Measurements from ENCODE around the gene FGF14. TPM values are rescaled to one million over a fixed set of nuclear protein-coding genes. Genes with fewer than 3 reads are reported as not detected.

Gene FGF14
- polyA plus RNA-seq, 1 donor (not counting 4 experiments of a cell fraction or from before 2014, with no cell fraction given), result 0.09 TPM

- dilution Hi-C loops (cut with MboI; ENCODE audit: extremely low pct_ligation_motif_present, low sequenced_read_pairs), result no loop called here
These were observed 671.3 kb downstream of the FGF14 start for GRCh38 chr13:101730420-101731000.

GRCh38 chr13:101728615-101729014, 673.2 kb downstream of the FGF14 start:
- H2AFZ ChIP-seq (ENCODE audit: control insufficient read depth, low read length), result no peak overlapping the region
- no peak for TF ChIP-seq CTCF (optimal IDR thresholded peaks at IDR 0.05 in 1 of 3, IDR thresholded peaks at IDR 0.05 in 1 of 3, conservative IDR thresholded peaks at IDR 0.05 in 1 of 3; ENCODE audit: extremely low read depth in 1 of 3, insufficient read depth in 2 of 3, low read length in 3 of 3)
- H3K4me2 ChIP-seq (ENCODE audit: control insufficient read depth, extremely low read depth, insufficient read depth, low read depth, low read length), result no peak overlapping the region
- no peaks in the 10 kb centered on the region for H3K9me1 ChIP-seq (ENCODE audit: control insufficient read depth, extremely low read depth, insufficient read depth, low read length)
- no peaks in the 10 kb centered on the region for H4K20me1 ChIP-seq (ENCODE audit: control insufficient read depth, extremely low read depth, insufficient read depth, low read length)
- no peak overlapping the region for H3K4me3 ChIP-seq (ENCODE audit: control insufficient read depth in 2 of 3, extremely low read depth in 1 of 3, insufficient read depth in 2 of 3, low read depth in 1 of 3, low read length in 3 of 3)
- no peak overlapping the region for H3K9ac ChIP-seq (ENCODE audit: control insufficient read depth, extremely low read depth, insufficient read depth, low read length)
- H3K27ac ChIP-seq (ENCODE audit: control insufficient read depth, insufficient read depth, low read length), result no peak overlapping the region
- H3K9me3 ChIP-seq (ENCODE audit: control insufficient read depth, low read depth, low read length), result no peaks in the 10 kb centered on the region
- no peaks in the 10 kb centered on the region for H3K4me1 ChIP-seq (ENCODE audit: control insufficient read depth, extremely low read depth, insufficient read depth, low read length)
- no peak for DNase-seq (ENCODE audit: low read depth, low spot score)
- no peak for FAIRE-seq
- no peaks in the 10 kb centered on the region for H3K36me3 ChIP-seq (ENCODE audit: control insufficient read depth in 2 of 2, extremely low read depth in 1 of 2, insufficient read depth in 2 of 2, low read length in 2 of 2)
- no peaks in the 10 kb centered on the region for H3K79me2 ChIP-seq (ENCODE audit: control insufficient read depth, insufficient read depth, low read length)
- no peaks in the 10 kb centered on the region for H3K27me3 ChIP-seq (ENCODE audit: control insufficient read depth, extremely low read depth, insufficient read depth, low read length)
- dilution Hi-C loops (cut with MboI; ENCODE audit: extremely low pct_ligation_motif_present, low sequenced_read_pairs), result no loop called here

More at GRCh38 chr13:101730420-101731000, 671.3 kb downstream of the FGF14 start:
- FAIRE-seq, result no peak
- DNase-seq (ENCODE audit: low read depth, low spot score), result no peak
- H3K27ac ChIP-seq (ENCODE audit: control insufficient read depth, insufficient read depth, low read length), result no peak overlapping the region
- TF ChIP-seq EZH2 (IDR thresholded peaks at IDR 0.05; ENCODE audit: low read length) (no peak), CTCF (optimal IDR thresholded peaks at IDR 0.05 in 1 of 3, IDR thresholded peaks at IDR 0.05 in 1 of 3, conservative IDR thresholded peaks at IDR 0.05 in 1 of 3; ENCODE audit: extremely low read depth in 1 of 3, insufficient read depth in 2 of 3, low read length in 3 of 3) (no peak)
- H3K9ac ChIP-seq (ENCODE audit: control insufficient read depth, extremely low read depth, insufficient read depth, low read length), result no peak overlapping the region
- H4K20me1 ChIP-seq (ENCODE audit: control insufficient read depth, extremely low read depth, insufficient read depth, low read length), result no peaks in the 10 kb centered on the region
- no peak overlapping the region for H2AFZ ChIP-seq (ENCODE audit: control insufficient read depth, low read length)
- H3K9me3 ChIP-seq (ENCODE audit: control insufficient read depth, low read depth, low read length), result no peaks in the 10 kb centered on the region
- H3K36me3 ChIP-seq (ENCODE audit: control insufficient read depth in 2 of 2, extremely low read depth in 1 of 2, insufficient read depth in 2 of 2, low read length in 2 of 2), result no peaks in the 10 kb centered on the region
- no peaks in the 10 kb centered on the region for H3K9me1 ChIP-seq (ENCODE audit: control insufficient read depth, extremely low read depth, insufficient read depth, low read length)
- no peaks in the 10 kb centered on the region for H3K79me2 ChIP-seq (ENCODE audit: control insufficient read depth, insufficient read depth, low read length)
- no peaks in the 10 kb centered on the region for H3K4me1 ChIP-seq (ENCODE audit: control insufficient read depth, extremely low read depth, insufficient read depth, low read length)
- no peak overlapping the region for H3K4me3 ChIP-seq (ENCODE audit: control insufficient read depth in 2 of 3, extremely low read depth in 1 of 3, insufficient read depth in 2 of 3, low read depth in 1 of 3, low read length in 3 of 3)
- no peak overlapping the region for H3K4me2 ChIP-seq (ENCODE audit: control insufficient read depth, extremely low read depth, insufficient read depth, low read depth, low read length)
- H3K27me3 ChIP-seq (ENCODE audit: control insufficient read depth, extremely low read depth, insufficient read depth, low read length), result no peaks in the 10 kb centered on the region

All from keratinocyte (primary cell).